Fibroblast of lung (primary cell): ENCODE results near the gene NAGLU. TPM values are rescaled to one million over a fixed set of nuclear protein-coding genes. Genes with fewer than 3 reads are reported as not detected.

Experiments used
- DNase-seq, 2 donors: peaks; one replicate each; pipeline versions ENCODE4 v3.0.0 to v3.0.0-alpha.2; 2010; ENCODE audit warnings: low read depth in 2 of 2
- H2AFZ ChIP-seq: 2 replicates; pipeline ENCODE4 v1.5.1; 2012; ENCODE audit warnings: low read length, control low read depth, inconsistent platforms
- H3K27ac ChIP-seq: 2 replicates; pipeline ENCODE4 v1.5.1; 2011; ENCODE audit warnings: low read length, control low read depth; ENCODE audit not compliant: insufficient read depth
- H3K27me3 ChIP-seq: 2 replicates; pipeline ENCODE4 v1.5.1; 2011; ENCODE audit warnings: mild to moderate bottlenecking, low read length; ENCODE audit not compliant: control insufficient read depth, insufficient read depth
- H3K36me3 ChIP-seq: 2 replicates; pipeline ENCODE4 v1.5.1; 2011; ENCODE audit warnings: low read length; ENCODE audit not compliant: control insufficient read depth, insufficient read depth
- H3K4me1 ChIP-seq: 2 replicates; pipeline ENCODE4 v1.5.1; 2011; ENCODE audit warnings: low read length; ENCODE audit not compliant: control insufficient read depth, insufficient read depth; ENCODE audit errors: extremely low read depth
- H3K4me2 ChIP-seq: 2 replicates; pipeline ENCODE4 v1.5.1; 2011; ENCODE audit warnings: low read length, control low read depth; ENCODE audit not compliant: insufficient read depth; ENCODE audit errors: extremely low read depth
- H3K4me3 ChIP-seq, 4 experiments: fragments of 200-600 bp in 1 of 4; sonication (generic) in 1 of 4; replicated peaks in 1 of 4; 2 replicates each; pipeline ENCODE4 v1.5.1; 2011 to 2016; ENCODE audit warnings: low read length in 4 of 4, low read depth in 3 of 4, mild to moderate bottlenecking in 3 of 4, control low read depth in 2 of 4, inconsistent platforms in 1 of 4, mixed read lengths in 1 of 4; ENCODE audit not compliant: insufficient read depth in 1 of 4; ENCODE audit errors: control extremely low read depth in 1 of 4
- H3K79me2 ChIP-seq: 2 replicates; pipeline ENCODE4 v1.5.1; 2012; ENCODE audit warnings: mild to moderate bottlenecking, low read length, inconsistent platforms; ENCODE audit not compliant: control insufficient read depth, insufficient read depth
- H3K9ac ChIP-seq: 2 replicates; pipeline ENCODE4 v1.5.1; 2011; ENCODE audit warnings: mild to moderate bottlenecking, low read length, control low read depth; ENCODE audit not compliant: insufficient read depth
- H3K9me3 ChIP-seq: 2 replicates; pipeline ENCODE4 v1.5.1; 2012; ENCODE audit warnings: low read depth, low read length; ENCODE audit not compliant: control insufficient read depth, insufficient read depth
- H4K20me1 ChIP-seq: 2 replicates; pipeline ENCODE4 v1.5.1; 2011; ENCODE audit warnings: low read length; ENCODE audit not compliant: control insufficient read depth, insufficient read depth; ENCODE audit errors: extremely low read depth
- EZH2 ChIP-seq: IDR thresholded peaks from 2 replicates; pipeline ENCODE4 v1.5.1; 2012; ENCODE audit warnings: low read length, control low read depth, mild to moderate bottlenecking; ENCODE audit errors: missing control alignments
- polyA plus RNA-seq, 2 donors: library from polyadenylated mRNA; depleted of rRNA in 1 of 2; stranded (reverse) in 1 of 2; unstranded in 1 of 2; fragments of >200 nt; gene quantifications; 2 replicates each; pipeline ENCODE4 v1.2.1, GENCODE V29; 2011 to 2012; ENCODE audit warnings: missing spikeins in 1 of 2
- total RNA-seq: library from RNA; depleted of rRNA; stranded (reverse); fragments of >200 nt; gene quantifications from 2 replicates; pipeline ENCODE4 v1.2.1, GENCODE V29; 2014
- TF ChIP-seq, protein P1 (sequence below), 2 donors: IDR thresholded peaks in 1 of 2; conservative IDR thresholded peaks in 1 of 2; 1 replicate in 1 of 2; 2 replicates in 1 of 2; pipeline ENCODE4 v1.5.1; 2011 to 2012; ENCODE audit warnings: low read length in 2 of 2, control low read depth in 1 of 2, inconsistent platforms in 1 of 2, low read depth in 1 of 2, mild to moderate bottlenecking in 1 of 2

The NAGLU gene
- total and polyA plus RNA-seq, 2 donors (not counting 1 experiment from before 2014, with no cell fraction given), result 19.5 to 31.9 TPM

DNA sequence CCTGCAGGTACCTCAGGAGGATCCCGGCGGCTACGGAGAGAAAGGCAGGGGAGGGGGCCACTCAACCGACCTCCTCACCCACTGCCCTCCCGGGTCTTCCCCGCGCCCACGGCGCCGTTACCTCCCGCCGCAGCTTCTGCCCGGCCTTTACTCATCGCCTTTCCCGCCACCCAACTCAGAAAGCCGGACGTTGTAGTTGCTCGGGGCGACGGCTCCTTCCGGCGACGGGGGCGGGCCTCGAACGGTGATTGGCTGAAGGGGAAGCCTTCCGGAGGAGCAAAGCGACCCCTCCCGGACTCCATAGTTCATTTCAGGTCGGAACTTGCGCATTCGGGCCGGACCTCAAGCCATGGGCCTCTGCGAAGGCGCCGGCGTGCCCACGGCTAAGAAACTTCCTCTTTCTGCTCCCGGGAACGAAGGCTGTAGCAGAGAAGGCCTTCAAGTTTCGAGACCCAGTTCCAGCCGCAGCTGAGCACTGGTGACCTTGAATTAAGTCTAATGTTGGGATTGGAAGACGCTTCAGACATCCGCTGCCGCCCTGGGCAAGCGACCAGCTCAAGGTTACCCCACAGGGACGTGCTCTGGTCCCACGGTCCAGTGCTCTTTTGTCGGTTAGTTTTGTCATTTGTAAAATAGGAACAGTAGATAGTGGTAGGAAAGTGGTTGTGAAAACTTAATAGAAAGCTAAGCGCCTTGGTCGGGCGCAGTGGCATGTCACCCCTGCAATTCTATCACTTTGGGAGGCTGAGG is 41.7 kb downstream of the NAGLU start, which contains the start of gene PSMC3IP:
TSS of gene PSMC3IP (minus strand) at position 198 of the 750 bp plus-strand sequence. CDS start at position 155, 43 bp downstream.
- Histone ChIP-seq H3K36me3 (peaks cover 19% of the 10 kb centered on the region), H2AFZ (peak within 1 kb of the TSS; percentile 87), H3K27ac (peak within 1 kb of the TSS; percentile 91), H3K27me3 (no peaks in the 10 kb centered on the region), H4K20me1 (no peaks in the 10 kb centered on the region), H3K4me1 (peaks cover 6% of the 10 kb centered on the region), H3K9ac (peak within 1 kb of the TSS; percentile 78), H3K79me2 (peaks cover 28% of the 10 kb centered on the region), H3K4me3 (peak within 1 kb of the TSS; percentile 81 to 93 (median 87)), H3K9me3 (no peaks in the 10 kb centered on the region), H3K4me2 (peak within 1 kb of the TSS; percentile 95)
- TF ChIP-seq, protein P1, sequence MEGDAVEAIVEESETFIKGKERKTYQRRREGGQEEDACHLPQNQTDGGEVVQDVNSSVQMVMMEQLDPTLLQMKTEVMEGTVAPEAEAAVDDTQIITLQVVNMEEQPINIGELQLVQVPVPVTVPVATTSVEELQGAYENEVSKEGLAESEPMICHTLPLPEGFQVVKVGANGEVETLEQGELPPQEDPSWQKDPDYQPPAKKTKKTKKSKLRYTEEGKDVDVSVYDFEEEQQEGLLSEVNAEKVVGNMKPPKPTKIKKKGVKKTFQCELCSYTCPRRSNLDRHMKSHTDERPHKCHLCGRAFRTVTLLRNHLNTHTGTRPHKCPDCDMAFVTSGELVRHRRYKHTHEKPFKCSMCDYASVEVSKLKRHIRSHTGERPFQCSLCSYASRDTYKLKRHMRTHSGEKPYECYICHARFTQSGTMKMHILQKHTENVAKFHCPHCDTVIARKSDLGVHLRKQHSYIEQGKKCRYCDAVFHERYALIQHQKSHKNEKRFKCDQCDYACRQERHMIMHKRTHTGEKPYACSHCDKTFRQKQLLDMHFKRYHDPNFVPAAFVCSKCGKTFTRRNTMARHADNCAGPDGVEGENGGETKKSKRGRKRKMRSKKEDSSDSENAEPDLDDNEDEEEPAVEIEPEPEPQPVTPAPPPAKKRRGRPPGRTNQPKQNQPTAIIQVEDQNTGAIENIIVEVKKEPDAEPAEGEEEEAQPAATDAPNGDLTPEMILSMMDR (conservative IDR thresholded peaks at IDR 0.05 in 1 of 2, IDR thresholded peaks at IDR 0.05 in 1 of 2; ENCODE audit: low read depth in 1 of 2, low read length in 2 of 2), result peak in 1 of 2 donors; percentile 29
- no peak for TF ChIP-seq EZH2
- DNase-seq, result peak; percentile 92 to 93

DNA sequence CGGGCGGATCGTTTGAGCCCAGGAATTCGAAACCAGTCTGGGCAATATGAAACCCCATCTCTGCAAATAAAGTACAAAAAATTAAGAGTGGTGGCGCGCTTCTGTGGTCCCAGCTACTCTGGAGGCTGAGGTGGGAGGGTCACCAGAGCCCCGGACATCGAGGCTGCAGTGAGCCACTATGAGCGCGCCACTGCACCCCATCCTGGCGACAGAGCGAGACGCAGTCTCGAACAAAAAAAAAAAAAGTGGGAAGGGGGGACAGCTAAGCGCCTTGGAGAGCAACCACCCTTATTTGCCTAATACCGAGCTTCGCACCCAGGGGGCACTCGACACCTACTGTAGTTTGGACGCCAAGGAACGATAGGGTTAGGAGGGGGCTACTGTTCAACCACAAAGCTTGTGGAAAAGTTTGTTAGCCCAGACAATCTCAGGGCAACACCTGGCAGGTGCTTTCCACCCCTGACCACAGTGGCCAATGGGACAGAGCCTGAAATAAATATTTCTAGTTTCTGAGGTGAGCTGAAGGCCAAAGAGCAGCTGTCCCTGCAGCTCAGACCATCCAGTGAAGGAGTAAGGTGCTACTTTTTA is 42.3 kb downstream of the NAGLU start:
- Histone ChIP-seq H3K36me3 (peaks cover 13% of the 10 kb centered on the region), H3K9ac (peak overlapping the region; percentile 78), H3K79me2 (peaks cover 28% of the 10 kb centered on the region), H2AFZ (peak overlapping the region; percentile 87), H3K27me3 (no peaks in the 10 kb centered on the region), H4K20me1 (no peaks in the 10 kb centered on the region), H3K27ac (peak overlapping the region; percentile 91), H3K4me3 (peak overlapping the region; percentile 81 to 93 (median 86)), H3K4me2 (peak overlapping the region; percentile 95), H3K9me3 (no peaks in the 10 kb centered on the region), H3K4me1 (peaks cover 6% of the 10 kb centered on the region)
- TF ChIP-seq, protein P1 (conservative IDR thresholded peaks at IDR 0.05 in 1 of 2, IDR thresholded peaks at IDR 0.05 in 1 of 2; ENCODE audit: low read depth in 1 of 2, low read length in 2 of 2), result peak; percentile 77 to 80
- TF ChIP-seq EZH2, result no peak
- DNase-seq, result peak; percentile 59 to 76

DNA sequence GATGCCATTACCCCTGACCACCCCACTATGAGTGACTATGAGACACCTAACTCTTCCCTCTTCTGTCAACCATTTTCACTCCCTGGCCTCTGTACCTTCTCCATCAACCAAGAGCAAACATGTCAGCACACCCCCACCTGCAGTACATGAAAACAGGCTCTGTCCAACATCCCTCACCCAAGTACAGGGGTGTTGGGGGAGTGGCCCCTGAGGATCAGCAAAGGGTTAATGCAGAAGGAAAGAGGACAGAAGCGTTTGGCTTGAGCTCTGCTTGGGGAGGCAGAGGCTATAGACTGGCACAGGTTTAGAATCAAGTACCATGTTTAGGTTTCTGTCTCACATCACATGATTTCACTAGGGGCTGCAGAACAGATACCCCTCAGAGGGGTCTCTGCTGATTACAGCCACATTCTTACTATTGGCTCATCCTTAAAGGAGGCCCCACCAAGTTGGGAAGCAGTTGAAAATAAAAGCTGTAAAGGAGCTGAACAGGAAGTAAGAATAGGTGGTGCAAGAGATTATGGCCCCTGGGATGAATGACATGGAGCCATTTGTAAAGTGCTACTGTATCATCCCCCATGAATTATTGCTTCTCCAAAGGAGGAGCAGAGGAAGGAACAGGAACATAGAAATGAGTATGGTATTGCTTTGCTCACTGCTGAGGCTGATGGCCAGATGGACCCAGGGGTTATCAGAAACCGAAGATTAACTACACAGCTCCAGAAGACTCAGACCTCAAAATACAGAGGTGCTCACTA is 43.9 kb downstream of the NAGLU start:
- TF ChIP-seq, protein P1 (conservative IDR thresholded peaks at IDR 0.05 in 1 of 2, IDR thresholded peaks at IDR 0.05 in 1 of 2; ENCODE audit: low read depth in 1 of 2, low read length in 2 of 2), result no peak
- no peak for TF ChIP-seq EZH2
- no peak overlapping the region for H3K27ac ChIP-seq
- peaks cover 27% of the 10 kb centered on the region for H3K79me2 ChIP-seq
- H3K4me3 ChIP-seq, result no peak overlapping the region
- no peaks in the 10 kb centered on the region for H3K27me3 ChIP-seq
- no peaks in the 10 kb centered on the region for H4K20me1 ChIP-seq
- H3K4me2 ChIP-seq, result no peak overlapping the region
- DNase-seq, result no peak
- peaks cover 15% of the 10 kb centered on the region for H3K36me3 ChIP-seq
- H3K9me3 ChIP-seq, result no peaks in the 10 kb centered on the region
- H2AFZ ChIP-seq, result no peak overlapping the region
- H3K9ac ChIP-seq, result no peak overlapping the region
- H3K4me1 ChIP-seq, result peaks cover 6% of the 10 kb centered on the region
